Mesangial cell (primary cell): Measurements from ENCODE around the gene PSMA3. TPM values are rescaled to one million over a fixed set of nuclear protein-coding genes. Genes with fewer than 3 reads are reported as not detected.

Experiments used
- total RNA-seq: library from RNA; depleted of rRNA; stranded (reverse); fragments of >200 nt; gene quantifications from 2 replicates; pipeline ENCODE4 v1.2.3, GENCODE V29; 2015

The PSMA3 gene
- 59.2 and 148 TPM in 2 replicates for total RNA-seq

GRCh38 chr14:58244556-58245387 lies at the start of gene PSMA3:
Gene PSMA3 (plus strand): TSS chr14:58244843. CDS start chr14:58244921, 78 bp downstream.

GRCh38 chr14:58199726-58200479 lies 44.7 kb upstream of the PSMA3 start, which contains the start of gene ACTR10:
Gene ACTR10 (plus strand): TSS chr14:58200149. CDS start chr14:58200218, 69 bp downstream.

GRCh38 chr14:58298477-58299400 lies 54.1 kb downstream of the PSMA3 start, which contains the start of gene ARID4A:
Gene ARID4A (plus strand): TSS chr14:58298555. CDS start chr14:58299855, 1,300 bp downstream.

Other genes starting within 250 kb of the PSMA3 start
- gene ARMH4, start 92.6 kb upstream of the PSMA3 start, total RNA-seq = 10.3 and 15.8 TPM in 2 replicates
- gene ACTR10, start 44.7 kb upstream of the PSMA3 start, total RNA-seq = 47.9 and 58.1 TPM in 2 replicates
- gene ARID4A, start 53.7 kb downstream of the PSMA3 start, total RNA-seq = 0.98 and 5.2 TPM in 2 replicates
- not detected in 2 replicates for gene TOMM20L, start 151.1 kb downstream of the PSMA3 start, total RNA-seq
- gene TIMM9, start 182.7 kb downstream of the PSMA3 start, total RNA-seq = 41.5 and 51.8 TPM in 2 replicates
- 8.9 and 16.3 TPM in 2 replicates for gene KIAA0586, start 182.9 kb downstream of the PSMA3 start, total RNA-seq